GM19238 (cell line): ENCODE measurements around the gene HS1BP3.

Experiments
- DNase-seq: peaks from one replicate; pipeline ENCODE4 v3.0.0; 2011; ENCODE audit warnings: low spot score; ENCODE audit not compliant: insufficient read length

HS1BP3 gene

GRCh38 chr2:20631617-20632307 is 19.1 kb downstream of the HS1BP3 start:
- no peak for DNase-seq

- no peak for DNase-seq
These were observed 19.9 kb downstream of the HS1BP3 start for GRCh38 chr2:20630967-20631366.

GRCh38 chr2:20629581-20630171 is 21.2 kb downstream of the HS1BP3 start:
- no peak for DNase-seq

- DNase-seq: no peak
These were observed 21.7 kb downstream of the HS1BP3 start for GRCh38 chr2:20629181-20629580.

GRCh38 chr2:20627712-20628380 is 23.1 kb downstream of the HS1BP3 start:
- DNase-seq: no peak

GRCh38 chr2:20626698-20627513 is 24.0 kb downstream of the HS1BP3 start:
- DNase-seq: no peak

- DNase-seq: no peak
These were observed 24.6 kb downstream of the HS1BP3 start for GRCh38 chr2:20626392-20626697.

GRCh38 chr2:20625491-20626391 is 25.2 kb downstream of the HS1BP3 start:
- DNase-seq: no peak

- DNase-seq: no peak
These were observed 25.9 kb downstream of the HS1BP3 start for GRCh38 chr2:20624884-20625485.

GRCh38 chr2:20624156-20624883 is 26.6 kb downstream of the HS1BP3 start:
- DNase-seq: no peak

- DNase-seq: no peak
These were observed 27.1 kb downstream of the HS1BP3 start for GRCh38 chr2:20623741-20624155.

GRCh38 chr2:20623241-20623640 is 27.7 kb downstream of the HS1BP3 start:
- DNase-seq: no peak

GRCh38 chr2:20622731-20623130 is 28.2 kb downstream of the HS1BP3 start:
- DNase-seq: no peak

GRCh38 chr2:20622296-20622686 is 28.6 kb downstream of the HS1BP3 start:
- DNase-seq: no peak

- no peak for DNase-seq
These were observed 29.3 kb downstream of the HS1BP3 start for GRCh38 chr2:20621366-20622295.

GRCh38 chr2:20620696-20621365 is 30.1 kb downstream of the HS1BP3 start:
- DNase-seq: no peak

- no peak for DNase-seq
These were observed 30.6 kb downstream of the HS1BP3 start for GRCh38 chr2:20620271-20620681.

- DNase-seq: no peak
These were observed 31.3 kb downstream of the HS1BP3 start for GRCh38 chr2:20619624-20620024.
